GM23248 (cell line): Measurements from ENCODE around the gene MED19. TPM values are rescaled to one million over a fixed set of nuclear protein-coding genes. Genes with fewer than 3 reads are reported as not detected.

Experiments
- DNase-seq: peaks from one replicate; pipeline ENCODE4 v3.0.0-alpha.2; 2015
- H2AFZ ChIP-seq: fragments of 200-600 bp; sonication (generic); 2 replicates; pipeline ENCODE4 v1.6.1; 2016; ENCODE audit warnings: antibody characterized with exemption
- H3F3A ChIP-seq: fragments of 200-600 bp; sonication (generic); 2 replicates; pipeline ENCODE4 v1.6.1; 2016; ENCODE audit warnings: mild to moderate bottlenecking, antibody characterized with exemption, mixed run types; ENCODE audit not compliant: insufficient read depth
- H3K27ac ChIP-seq: fragments of 200-600 bp; sonication (generic); 2 replicates; pipeline ENCODE4 v1.5.1; 2016; ENCODE audit warnings: mild to moderate bottlenecking
- H3K27me3 ChIP-seq: fragments of 200-600 bp; sonication (generic); replicated peaks from 2 replicates; pipeline ENCODE4 v1.6.1; 2016; ENCODE audit warnings: mild to moderate bottlenecking; ENCODE audit not compliant: insufficient read depth
- H3K36me3 ChIP-seq: fragments of 200-600 bp; sonication (generic); 2 replicates; pipeline ENCODE4 v1.6.1; 2016; ENCODE audit warnings: low read depth, mild to moderate bottlenecking
- H3K4me1 ChIP-seq: fragments of 200-600 bp; sonication (generic); 2 replicates; pipeline ENCODE4 v1.6.1; 2016; ENCODE audit warnings: mild to moderate bottlenecking; ENCODE audit not compliant: insufficient read depth
- H3K4me2 ChIP-seq: fragments of 200-600 bp; sonication (generic); one replicate; pipeline ENCODE4 v1.6.1; 2016; ENCODE audit warnings: mild to moderate bottlenecking; ENCODE audit not compliant: unreplicated experiment
- H3K4me3 ChIP-seq: fragments of 200-600 bp; sonication (generic); 2 replicates; pipeline ENCODE4 v1.5.1; 2016; ENCODE audit warnings: mild to moderate bottlenecking
- H3K79me2 ChIP-seq: fragments of 200-600 bp; sonication (generic); 2 replicates; pipeline ENCODE4 v1.6.1; 2016; ENCODE audit warnings: mild to moderate bottlenecking; ENCODE audit not compliant: insufficient read depth
- H3K9ac ChIP-seq: fragments of 200-600 bp; sonication (generic); 2 replicates; pipeline ENCODE4 v1.6.1; 2016; ENCODE audit warnings: mild to moderate bottlenecking
- H3K9me2 ChIP-seq: fragments of 200-600 bp; sonication (generic); 2 replicates; pipeline ENCODE4 v1.6.1; 2016; ENCODE audit warnings: mixed run types, mild to moderate bottlenecking, moderate library complexity; ENCODE audit not compliant: insufficient read depth
- H3K9me3 ChIP-seq: fragments of 200-600 bp; sonication (generic); one replicate; pipeline ENCODE4 v1.6.1; 2017; ENCODE audit warnings: low read depth
- H4K20me1 ChIP-seq: fragments of 200-600 bp; sonication (generic); 2 replicates; pipeline ENCODE4 v1.6.0; 2016; ENCODE audit not compliant: insufficient read depth
- EZH2 ChIP-seq: fragments of 200-600 bp; sonication (generic); IDR thresholded peaks from 2 replicates; pipeline ENCODE4 v1.6.1; 2018; ENCODE audit warnings: antibody characterized with exemption, mild to moderate bottlenecking; ENCODE audit not compliant: insufficient read depth, poor library complexity, severe bottlenecking
- EZH2phosphoT487 ChIP-seq: fragments of 200-600 bp; sonication (generic); IDR thresholded peaks from 2 replicates; pipeline ENCODE4 v1.6.1; 2018; ENCODE audit warnings: antibody characterized with exemption, moderate library complexity, mild to moderate bottlenecking, low read depth; ENCODE audit not compliant: insufficient read depth
- WGBS, 2 experiments: methylation state at CpG; one replicate each; pipeline ENCODE4 v1.1.6; 2015 to 2017; ENCODE audit warnings: low lambda C conversion rate in 2 of 2, low coverage in 1 of 2; ENCODE audit errors: missing lambda C conversion rate in 2 of 2; 5-methylcytosine and 5-hydroxymethylcytosine counted together
- in situ Hi-C: fragments of 300-500 bp; cut with MboI; formaldehyde crosslinking; loops from 2 replicates; pipeline ENCODE4 v1.15.0; 2020
- polyA plus RNA-seq: library from polyadenylated mRNA; unstranded; fragments of >200 nt; fragmentation: Nextera tagmentation; extraction: Ambion mirVana; gene quantifications from 2 replicates; pipeline ENCODE4 v1.2.1, GENCODE V29; 2016
- total RNA-seq: library from RNA; depleted of rRNA; stranded (reverse); fragments of >200 nt; shearing (Covaris generic); gene quantifications from 2 replicates; pipeline ENCODE4 v1.2.3, GENCODE V29; 2014

Gene MED19
- total and polyA plus RNA-seq, 2 experiments from 2014 or later: 33.4 to 39.6 TPM

DNA sequence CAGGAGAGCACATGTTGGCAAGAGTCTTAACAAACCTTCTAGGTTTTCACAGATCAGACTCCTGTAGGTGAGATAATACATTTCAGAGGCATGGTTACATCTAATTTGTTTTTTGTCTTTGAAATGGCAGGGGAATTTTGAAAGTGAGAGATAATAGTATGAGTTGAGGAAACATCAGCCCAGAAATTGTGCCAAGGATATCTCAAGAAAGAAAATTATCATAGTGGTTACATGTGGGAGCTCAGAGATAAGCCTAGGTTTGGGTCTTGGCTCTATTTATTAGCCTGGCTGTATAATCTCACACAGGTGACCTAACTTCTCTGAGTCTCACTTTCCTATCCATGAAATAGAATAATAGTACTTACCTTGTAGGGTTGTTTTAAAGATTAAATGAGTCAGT, 39.2 kb upstream of the MED19 start:
- no peak for DNase-seq
- Histone ChIP-seq H3K36me3 (no peaks in the 10 kb centered on the region), H3K4me1 (no peaks in the 10 kb centered on the region), H3K27me3 (no peaks in the 10 kb centered on the region), H3K9me2 (no peaks in the 10 kb centered on the region), H4K20me1 (no peaks in the 10 kb centered on the region), H2AFZ (no peak overlapping the region), H3K9me3 (no peaks in the 10 kb centered on the region), H3F3A (peaks cover 12% of the 10 kb centered on the region), H3K9ac (no peak overlapping the region), H3K4me2 (no peak overlapping the region), H3K79me2 (no peaks in the 10 kb centered on the region), H3K27ac (no peak overlapping the region), H3K4me3 (no peak overlapping the region)
- no peak for TF ChIP-seq EZH2
- TF ChIP-seq EZH2phosphoT487: no peak
- in situ Hi-C loops: loop anchor here (10.0 kb wide), 1 partner anchor 54 kb away; no protein-coding TSS in a partner anchor

DNA sequence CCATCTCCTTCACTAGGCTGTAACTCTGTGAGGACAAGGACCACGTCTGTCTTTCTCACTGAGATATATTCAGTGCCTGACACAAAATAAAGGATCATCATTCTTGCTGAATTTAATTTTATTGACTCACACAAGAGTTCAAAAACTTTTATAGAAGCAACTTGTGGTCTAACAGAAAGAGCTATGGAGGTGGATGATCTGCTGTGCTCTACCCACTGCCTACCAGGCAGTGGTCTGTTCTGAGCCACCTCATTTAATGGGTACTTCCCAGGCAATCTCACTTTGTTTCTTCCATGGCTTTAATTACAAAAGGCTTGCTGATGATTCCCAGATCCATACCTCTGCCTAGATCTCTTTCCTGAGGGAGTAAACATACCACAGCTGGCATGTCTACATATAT, 34.9 kb upstream of the MED19 start:
- Histone ChIP-seq H3K4me1 (peaks cover 4% of the 10 kb centered on the region; the same call in 1 of the 2 replicates), H3K79me2 (peaks cover 22% of the 10 kb centered on the region), H2AFZ (no peak overlapping the region), H3K4me3 (no peak overlapping the region), H3K4me2 (no peak overlapping the region), H3K9me2 (no peaks in the 10 kb centered on the region), H3K27ac (no peak overlapping the region), H3K27me3 (no peaks in the 10 kb centered on the region), H3K9ac (no peak overlapping the region), H3F3A (peaks cover 12% of the 10 kb centered on the region), H3K36me3 (peaks cover 11% of the 10 kb centered on the region), H3K9me3 (no peaks in the 10 kb centered on the region), H4K20me1 (no peaks in the 10 kb centered on the region)
- 53 to 62% methylated on average over 1 of the region's 1 CpG for WGBS, 2 experiments
- TF ChIP-seq EZH2 (no peak), EZH2phosphoT487 (no peak)
- no peak for DNase-seq
- in situ Hi-C loops: loop anchor here (10.0 kb wide), 1 partner anchor 768 kb away; no protein-coding TSS in a partner anchor

DNA sequence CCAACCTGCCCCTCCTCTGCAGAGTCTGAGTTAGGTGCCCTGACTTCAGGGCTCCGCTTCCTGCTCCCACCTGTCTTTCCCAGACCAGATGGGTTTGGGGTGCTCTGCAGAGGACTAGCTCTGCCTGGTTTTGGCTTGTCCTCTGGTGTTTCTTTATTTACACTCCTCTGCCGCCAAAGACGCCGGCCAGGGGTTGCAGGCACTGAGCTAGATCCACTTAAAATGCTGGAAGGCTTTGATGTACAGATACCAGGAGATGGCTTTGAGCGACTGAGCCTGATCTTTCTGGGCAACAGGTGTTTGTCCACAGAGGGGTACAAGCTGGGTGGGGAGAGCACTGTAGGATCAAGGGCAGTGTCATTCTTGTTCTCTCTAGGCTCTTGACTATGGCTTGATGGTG, 33.2 kb upstream of the MED19 start:
- peaks cover 11% of the 10 kb centered on the region for H3K4me1 ChIP-seq
- no peak overlapping the region for H3K4me2 ChIP-seq
- no peak overlapping the region for H3K9ac ChIP-seq
- H3K79me2 ChIP-seq: peaks cover 26% of the 10 kb centered on the region
- TF ChIP-seq EZH2 (no peak), EZH2phosphoT487 (no peak)
- no peak overlapping the region for H2AFZ ChIP-seq
- DNase-seq: no peak
- peaks cover 11% of the 10 kb centered on the region for H3K36me3 ChIP-seq
- peaks cover 20% of the 10 kb centered on the region for H3F3A ChIP-seq
- no peaks in the 10 kb centered on the region for H3K9me3 ChIP-seq
- whole genome bisulfite sequencing, 2 experiments: 89 to 90% methylated on average over 5 of the region's 5 CpGs
- H3K4me3 ChIP-seq: no peak overlapping the region
- no peaks in the 10 kb centered on the region for H3K27me3 ChIP-seq
- in situ Hi-C loops: loop anchor here (10.0 kb wide), 1 partner anchor 770 kb away; no protein-coding TSS in a partner anchor
- H4K20me1 ChIP-seq: no peaks in the 10 kb centered on the region
- no peaks in the 10 kb centered on the region for H3K9me2 ChIP-seq
- no peak overlapping the region for H3K27ac ChIP-seq

DNA sequence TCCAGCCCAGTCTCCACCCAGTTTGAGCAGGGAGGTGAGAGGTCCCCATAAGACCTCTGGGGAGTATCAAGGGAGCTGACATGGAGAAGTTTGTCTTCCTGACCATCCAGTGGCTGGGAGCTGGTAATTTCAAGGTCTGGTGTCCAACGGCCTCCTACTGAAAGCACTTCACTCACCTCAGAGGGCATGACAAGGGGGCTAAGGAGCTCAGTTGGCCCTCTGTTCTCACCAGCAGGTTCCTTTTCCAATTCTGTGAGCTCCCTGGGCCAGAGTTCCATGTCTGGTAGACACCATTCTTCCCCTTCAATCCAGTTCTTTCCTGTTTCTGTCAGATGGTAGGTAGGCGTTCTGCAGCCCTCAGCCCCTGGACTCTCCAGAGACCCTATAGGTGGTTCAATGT, 32.3 kb upstream of the MED19 start:
- Histone ChIP-seq H3K79me2 (peaks cover 26% of the 10 kb centered on the region), H3K4me3 (no peak overlapping the region), H3K9me3 (no peaks in the 10 kb centered on the region), H2AFZ (no peak overlapping the region), H3K9ac (no peak overlapping the region), H3K9me2 (no peaks in the 10 kb centered on the region), H4K20me1 (no peaks in the 10 kb centered on the region), H3K4me2 (no peak overlapping the region), H3K27me3 (no peaks in the 10 kb centered on the region), H3K27ac (no peak overlapping the region), H3F3A (peaks cover 28% of the 10 kb centered on the region), H3K4me1 (peaks cover 11% of the 10 kb centered on the region), H3K36me3 (peaks cover 11% of the 10 kb centered on the region)
- in situ Hi-C loops: loop anchor here (10.0 kb wide), 1 partner anchor 770 kb away; no protein-coding TSS in a partner anchor
- TF ChIP-seq EZH2phosphoT487 (no peak), EZH2 (no peak)
- WGBS, 2 experiments: 39 to 48% methylated on average over 2 of the region's 2 CpGs
- no peak for DNase-seq

DNA sequence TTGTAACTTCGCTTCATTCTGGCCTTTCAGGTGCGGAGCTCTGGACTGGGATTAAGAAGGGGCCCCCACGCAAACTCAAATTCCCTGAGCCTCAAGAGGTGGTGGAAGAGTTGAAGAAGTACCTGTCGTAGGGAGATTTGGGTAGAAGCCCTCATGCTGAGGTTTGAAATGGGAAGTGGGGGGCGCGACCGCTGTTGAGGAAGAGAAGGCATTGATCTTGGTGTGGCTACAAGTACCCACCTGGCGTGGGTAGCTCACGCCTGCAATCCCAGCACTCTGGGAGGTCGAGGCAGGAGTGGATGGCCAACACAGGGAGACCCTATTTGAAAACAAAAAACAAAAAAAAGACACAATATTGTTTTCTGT, 30.1 kb upstream of the MED19 start:
- Histone ChIP-seq H3K4me2 (peak overlapping the region; percentile 94), H3K9ac (peak overlapping the region; percentile 93), H2AFZ (peak overlapping the region; percentile 97), H4K20me1 (no peaks in the 10 kb centered on the region), H3K27me3 (no peaks in the 10 kb centered on the region), H3K9me3 (no peaks in the 10 kb centered on the region), H3K4me3 (peak overlapping the region; percentile 87), H3K27ac (peak overlapping the region; percentile 80), H3K36me3 (peaks cover 11% of the 10 kb centered on the region), H3K4me1 (peaks cover 11% of the 10 kb centered on the region), H3K79me2 (peaks cover 35% of the 10 kb centered on the region), H3F3A (peaks cover 16% of the 10 kb centered on the region), H3K9me2 (no peaks in the 10 kb centered on the region)
- no peak for TF ChIP-seq EZH2phosphoT487
- TF ChIP-seq EZH2: no peak
- in situ Hi-C loops: loop anchor here (10.0 kb wide), 1 partner anchor 773 kb away; no protein-coding TSS in a partner anchor
- 1 to 2% methylated on average over 10 of the region's 10 CpGs for WGBS, 2 experiments
- DNase-seq: no peak
